ENCODE measurements around the gene CYB561. TPM values are rescaled to one million over a fixed set of nuclear protein-coding genes. Genes with fewer than 3 reads are reported as not detected.
A peak's percentile ranks its signal among the peaks of the same experiment; 100 is the strongest.

CYB561 gene
- total and polyA plus RNA-seq, 9 of the 15 experiments (the other 6 are each of a cell fraction or from before 2014, with no cell fraction given) = 4.0 to 30.8 (median 17.4) TPM

- TF ChIP-seq FOXO4 (CRISPR knock-in tag; IDR thresholded peaks at IDR 0.05) = peak; percentile 87; the same call in 1 of the 2 replicates
- TF ChIP-seq HIVEP1 (CRISPR knock-in tag; IDR thresholded peaks at IDR 0.05) = 0 out of 2 replicates have a peak, but pooled peaks have one; percentile 55
- peak; percentile 96 for TF ChIP-seq ZNF311 (CRISPR knock-in tag; IDR thresholded peaks at IDR 0.05)
- 0 out of 2 replicates have a peak, but pooled peaks have one; percentile 51 for TF ChIP-seq ZNF23 (CRISPR knock-in tag; IDR thresholded peaks at IDR 0.05)
- TF ChIP-seq TCFL5 (CRISPR knock-in tag; conservative IDR thresholded peaks at IDR 0.05) = peak; percentile 71; the same call in 1 of the 2 replicates
- TF ChIP-seq MTF1 (CRISPR knock-in tag; IDR thresholded peaks at IDR 0.05; ENCODE audit: borderline replicate concordance) = peak; percentile 83; the same call in 1 of the 2 replicates
- TF ChIP-seq ATF1 (CRISPR knock-in tag; IDR thresholded peaks at IDR 0.05) = no peak
- TF ChIP-seq ATF1 (tag; IDR thresholded peaks at IDR 0.05) = no peak
- TF ChIP-seq ASH1L (IDR thresholded peaks at IDR 0.05; ENCODE audit: borderline replicate concordance, low read depth, partially characterized antibody) = no peak
- TF ChIP-seq REST (IDR thresholded peaks at IDR 0.05; ENCODE audit: borderline replicate concordance) = no peak
- TF ChIP-seq REST (CRISPR knock-in tag; IDR thresholded peaks at IDR 0.05; ENCODE audit: low read depth) = 0 out of 2 replicates have a peak, but pooled peaks have one; percentile 38
- no peak for TF ChIP-seq L3MBTL2 (IDR thresholded peaks at IDR 0.05)
- TF ChIP-seq SRF (CRISPR knock-in tag; IDR thresholded peaks at IDR 0.05) = 0 out of 4 replicates have a peak, but pooled peaks of 1 of the 2 experiments have one; percentile 36
- TF ChIP-seq RREB1 (CRISPR knock-in tag; IDR thresholded peaks at IDR 0.05) = peak; percentile 89; the same call in 1 of the 2 replicates
Measured at GRCh38 chr17:63460018-63460417, 13.9 kb upstream of the CYB561 start (continued).
